ENCODE data around the gene DAB2. TPM values are rescaled to one million over a fixed set of nuclear protein-coding genes. Genes with fewer than 3 reads are reported as not detected.

The DAB2 gene
- total and polyA plus RNA-seq, 2 donors from 2014 or later: 138 to 199 TPM

GRCh38 chr5:39430461-39430860 lies 5.7 kb upstream of the DAB2 start:
- Histone ChIP-seq H3K4me3 (ENCODE audit: low read length in 3 of 3) (no peak overlapping the region), H3K9ac (ENCODE audit: low read length in 3 of 3) (no peak overlapping the region), H3K27ac (ENCODE audit: low read depth in 2 of 2, low read length in 2 of 2) (no peak overlapping the region), H3K4me1 (ENCODE audit: control insufficient read depth in 2 of 3, insufficient read depth in 2 of 3, low read depth in 1 of 3, low read length in 3 of 3) (peaks cover 3 to 19% (median 13%) of the 10 kb centered on the region in 3 donors), H3K36me3 (ENCODE audit: control insufficient read depth in 2 of 3, insufficient read depth in 3 of 3, low read length in 3 of 3) (no peaks in the 10 kb centered on the region), H3K27me3 (ENCODE audit: control insufficient read depth, insufficient read depth, low read length) (no peaks in the 10 kb centered on the region), H3K9me3 (ENCODE audit: control insufficient read depth in 2 of 3, insufficient read depth in 1 of 3, low read length in 3 of 3) (no peaks in the 10 kb centered on the region)
- no peak for DNase-seq
- TF ChIP-seq CTCF (IDR thresholded peaks at IDR 0.05; ENCODE audit: borderline replicate concordance, extremely low read depth, insufficient read depth): no peak
- intact Hi-C loops (cut with DNase I): no loop called here
- no peak for FAIRE-seq

GRCh38 chr5:39428640-39429039 lies 3.9 kb upstream of the DAB2 start:
- no peak overlapping the region for H3K9ac ChIP-seq (ENCODE audit: low read length in 3 of 3)
- H3K27ac ChIP-seq (ENCODE audit: low read depth in 2 of 2, low read length in 2 of 2): no peak overlapping the region
- DNase-seq (no peak), FAIRE-seq (no peak)
- no peak for TF ChIP-seq CTCF (IDR thresholded peaks at IDR 0.05; ENCODE audit: borderline replicate concordance, extremely low read depth, insufficient read depth)
- peaks cover 3 to 16% (median 13%) of the 10 kb centered on the region in 3 donors for H3K4me1 ChIP-seq (ENCODE audit: control insufficient read depth in 2 of 3, insufficient read depth in 2 of 3, low read depth in 1 of 3, low read length in 3 of 3)
- no peaks in the 10 kb centered on the region for H3K36me3 ChIP-seq (ENCODE audit: control insufficient read depth in 2 of 3, insufficient read depth in 3 of 3, low read length in 3 of 3)
- intact Hi-C loops (cut with DNase I): no loop called here
- no peak overlapping the region for H3K4me3 ChIP-seq (ENCODE audit: low read length in 3 of 3)
- H3K9me3 ChIP-seq (ENCODE audit: control insufficient read depth in 2 of 3, insufficient read depth in 1 of 3, low read length in 3 of 3): no peaks in the 10 kb centered on the region
- H3K27me3 ChIP-seq (ENCODE audit: control insufficient read depth, insufficient read depth, low read length): no peaks in the 10 kb centered on the region

- peak overlapping the region; percentile 6 to 56 for H3K27ac ChIP-seq (ENCODE audit: low read depth in 2 of 2, low read length in 2 of 2)
These were observed 2.9 kb upstream of the DAB2 start for GRCh38 chr5:39427633-39428032.

More at GRCh38 chr5:39427633-39428032, 2.9 kb upstream of the DAB2 start:
- no peak for TF ChIP-seq CTCF (IDR thresholded peaks at IDR 0.05; ENCODE audit: borderline replicate concordance, extremely low read depth, insufficient read depth)
- no peaks in the 10 kb centered on the region for H3K36me3 ChIP-seq (ENCODE audit: control insufficient read depth in 2 of 3, insufficient read depth in 3 of 3, low read length in 3 of 3)
- no peaks in the 10 kb centered on the region for H3K9me3 ChIP-seq (ENCODE audit: control insufficient read depth in 2 of 3, insufficient read depth in 1 of 3, low read length in 3 of 3)
- no peak for DNase-seq
- peaks cover 3 to 13% (median 8%) of the 10 kb centered on the region in 3 donors for H3K4me1 ChIP-seq (ENCODE audit: control insufficient read depth in 2 of 3, insufficient read depth in 2 of 3, low read depth in 1 of 3, low read length in 3 of 3)
- FAIRE-seq: no peak
- H3K27me3 ChIP-seq (ENCODE audit: control insufficient read depth, insufficient read depth, low read length): no peaks in the 10 kb centered on the region
- intact Hi-C loops (cut with DNase I): no loop called here
- H3K4me3 ChIP-seq (ENCODE audit: low read length in 3 of 3): no peak overlapping the region
- no peak overlapping the region for H3K9ac ChIP-seq (ENCODE audit: low read length in 3 of 3)

All from kidney (tissue), 14 donors.